Mesenchymal stem cell (in vitro differentiated cells and primary cell): ENCODE data around the gene DNAH11.

Source experiments
- DNase-seq: peaks from one replicate; pipeline ENCODE4 v3.0.0-alpha.2; 2013
- H2AFZ ChIP-seq: one replicate; pipeline ENCODE4 v1.6.1; 2013; ENCODE audit warnings: low read depth, mild to moderate bottlenecking, control low read depth, inconsistent platforms, low read length, moderate library complexity
- H2AK5ac ChIP-seq: 2 replicates; pipeline ENCODE4 v1.6.1; 2013; ENCODE audit warnings: low read length, moderate library complexity, mild to moderate bottlenecking, inconsistent platforms; ENCODE audit not compliant: severe bottlenecking
- H2BK120ac ChIP-seq: one replicate; pipeline ENCODE4 v1.6.1; 2013; ENCODE audit warnings: low read depth, mild to moderate bottlenecking, inconsistent platforms, low read length, moderate library complexity
- H2BK12ac ChIP-seq, 2 experiments: one replicate each; pipeline ENCODE4 v1.6.1; 2013; ENCODE audit warnings: inconsistent platforms in 2 of 2, low read length in 2 of 2, mild to moderate bottlenecking in 2 of 2, moderate library complexity in 2 of 2, control low read depth in 1 of 2
- H2BK15ac ChIP-seq: one replicate; pipeline ENCODE4 v1.6.1; 2013; ENCODE audit warnings: mild to moderate bottlenecking, low read depth, inconsistent platforms; ENCODE audit not compliant: poor library complexity, severe bottlenecking
- H2BK5ac ChIP-seq: 2 replicates; pipeline ENCODE4 v1.6.1; 2013; ENCODE audit warnings: low read depth, mild to moderate bottlenecking, low read length, control low read depth, inconsistent platforms; ENCODE audit not compliant: poor library complexity, severe bottlenecking
- H3K14ac ChIP-seq, 2 experiments: one replicate each; pipeline ENCODE4 v1.6.1; 2013; ENCODE audit warnings: inconsistent platforms in 2 of 2, low read length in 2 of 2, control low read depth in 1 of 2, mild to moderate bottlenecking in 1 of 2, moderate library complexity in 1 of 2
- H3K18ac ChIP-seq, 2 experiments: one replicate each; pipeline ENCODE4 v1.6.1; 2013; ENCODE audit warnings: inconsistent platforms in 2 of 2, low read length in 2 of 2, control low read depth in 1 of 2, low read depth in 1 of 2, mild to moderate bottlenecking in 1 of 2
- H3K23ac ChIP-seq, 2 experiments: one replicate each; pipeline ENCODE4 v1.6.1; 2013; ENCODE audit warnings: inconsistent platforms in 2 of 2, low read length in 2 of 2, mild to moderate bottlenecking in 2 of 2, moderate library complexity in 2 of 2, control low read depth in 1 of 2
- H3K27ac ChIP-seq: 2 replicates; pipeline ENCODE4 v1.5.1; 2013; ENCODE audit warnings: mild to moderate bottlenecking, moderate library complexity, low read length, control low read depth, inconsistent platforms; ENCODE audit not compliant: poor library complexity, severe bottlenecking
- H3K27me3 ChIP-seq, 2 experiments: 2 replicates each; pipeline versions ENCODE4 v1.6.1 to v1.7.0; 2013; ENCODE audit warnings: low read length in 2 of 2, mild to moderate bottlenecking in 2 of 2, moderate library complexity in 2 of 2, control low read depth in 1 of 2, inconsistent platforms in 1 of 2; ENCODE audit not compliant: control insufficient read depth in 1 of 2, insufficient read depth in 1 of 2
- H3K36me3 ChIP-seq, 2 experiments: 2 replicates each; pipeline versions ENCODE4 v1.6.1 to v1.7.0; 2013; ENCODE audit warnings: low read length in 2 of 2, control low read depth in 1 of 2, inconsistent platforms in 1 of 2, low read depth in 1 of 2, mild to moderate bottlenecking in 1 of 2; ENCODE audit not compliant: insufficient read depth in 2 of 2, control insufficient read depth in 1 of 2
- H3K4ac ChIP-seq, 2 experiments: one replicate each; pipeline ENCODE4 v1.6.1; 2013; ENCODE audit warnings: inconsistent platforms in 2 of 2, low read length in 2 of 2, mild to moderate bottlenecking in 2 of 2, moderate library complexity in 2 of 2, control low read depth in 1 of 2, low read depth in 1 of 2
- H3K4me1 ChIP-seq: 2 replicates; pipeline ENCODE4 v1.6.1; 2013; ENCODE audit warnings: low read depth, low read length, control low read depth; ENCODE audit not compliant: control insufficient read depth, insufficient read depth
- H3K4me2 ChIP-seq: 2 replicates; pipeline ENCODE4 v1.6.1; 2013; ENCODE audit warnings: low read length, mild to moderate bottlenecking, inconsistent platforms; ENCODE audit not compliant: poor library complexity, severe bottlenecking
- H3K4me3 ChIP-seq, 2 experiments: 2 replicates each; pipeline versions ENCODE4 v1.5.1 to v1.7.0; 2013; ENCODE audit warnings: low read length in 2 of 2, mild to moderate bottlenecking in 2 of 2, control low read depth in 1 of 2, low read depth in 1 of 2; ENCODE audit not compliant: insufficient read depth in 1 of 2
- H3K79me1 ChIP-seq: replicated peaks from 2 replicates; pipeline ENCODE4 v1.6.1; 2013; ENCODE audit warnings: mild to moderate bottlenecking, control low read depth, low read length, inconsistent platforms; ENCODE audit not compliant: poor library complexity, severe bottlenecking
- H3K9ac ChIP-seq: 2 replicates; pipeline ENCODE4 v1.7.0; 2013; ENCODE audit warnings: mild to moderate bottlenecking, low read length, moderate library complexity
- H3K9me3 ChIP-seq: 2 replicates; pipeline ENCODE4 v1.7.0; 2013; ENCODE audit warnings: mild to moderate bottlenecking, low read length; ENCODE audit not compliant: control insufficient read depth
- H4K8ac ChIP-seq: one replicate; pipeline ENCODE4 v1.6.1; 2013; ENCODE audit warnings: inconsistent platforms, mild to moderate bottlenecking, low read length, moderate library complexity
- H4K91ac ChIP-seq: one replicate; pipeline ENCODE4 v1.6.1; 2013; ENCODE audit warnings: mild to moderate bottlenecking, low read length, inconsistent platforms
- WGBS: methylation state at CpG from one replicate; pipeline ENCODE4 v1.1.7; 2013; ENCODE audit warnings: mixed read lengths; 5-methylcytosine and 5-hydroxymethylcytosine counted together

The DNAH11 gene

GRCh38 chr7:21566094-21566493 lies 23.3 kb downstream of the DNAH11 start:
- Histone ChIP-seq H3K36me3 (no peaks in the 10 kb centered on the region), H2BK120ac (no peak overlapping the region), H4K8ac (no peak overlapping the region), H2AFZ (no peak overlapping the region), H3K9me3 (no peaks in the 10 kb centered on the region), H3K23ac (no peak overlapping the region), H3K4me3 (no peak overlapping the region), H3K27ac (no peak overlapping the region), H2AK5ac (no peak overlapping the region), H2BK15ac (no peak overlapping the region), H3K27me3 (no peaks in the 10 kb centered on the region), H3K79me1 (no peaks in the 10 kb centered on the region), H3K14ac (no peak overlapping the region), H2BK12ac (no peak overlapping the region), H3K9ac (no peak overlapping the region), H3K4me1 (no peaks in the 10 kb centered on the region), H4K91ac (no peak overlapping the region), H3K4ac (no peak overlapping the region), H2BK5ac (no peak overlapping the region), H3K4me2 (no peak overlapping the region), H3K18ac (no peak overlapping the region)
- no peak for DNase-seq
- WGBS, result 97% methylated on average over 4 of the region's 4 CpGs

- no peaks in the 10 kb centered on the region for H3K36me3 ChIP-seq
- no CpG with 5 or more reads among the region's 2 CpGs for WGBS
- no peak overlapping the region for H2BK120ac ChIP-seq
- no peak for DNase-seq
- no peak overlapping the region for H2BK15ac ChIP-seq
- H4K91ac ChIP-seq, result no peak overlapping the region
- H3K4me1 ChIP-seq, result no peaks in the 10 kb centered on the region
- H3K4me2 ChIP-seq, result no peak overlapping the region
- no peak overlapping the region for H2AK5ac ChIP-seq
- no peaks in the 10 kb centered on the region for H3K9me3 ChIP-seq
- H3K27ac ChIP-seq, result no peak overlapping the region
- H2BK12ac ChIP-seq, result no peak overlapping the region
- H3K18ac ChIP-seq, result no peak overlapping the region
- H3K9ac ChIP-seq, result no peak overlapping the region
- H3K23ac ChIP-seq, result no peak overlapping the region
- H2AFZ ChIP-seq, result no peak overlapping the region
- H3K79me1 ChIP-seq, result no peaks in the 10 kb centered on the region
- H3K14ac ChIP-seq, result no peak overlapping the region
- H3K27me3 ChIP-seq, result no peaks in the 10 kb centered on the region
- H3K4ac ChIP-seq, result no peak overlapping the region
- H4K8ac ChIP-seq, result no peak overlapping the region
- H2BK5ac ChIP-seq, result no peak overlapping the region
- no peak overlapping the region for H3K4me3 ChIP-seq
Measured at GRCh38 chr7:21568762-21569161, 25.9 kb downstream of the DNAH11 start.

GRCh38 chr7:21572331-21573313 lies 29.8 kb downstream of the DNAH11 start:
- no peak overlapping the region for H3K4me3 ChIP-seq
- WGBS, result 85% methylated on average over 6 of the region's 7 CpGs
- H2AFZ ChIP-seq, result no peak overlapping the region
- no peak overlapping the region for H2BK5ac ChIP-seq
- H3K4ac ChIP-seq, result no peak overlapping the region
- H3K27me3 ChIP-seq, result no peaks in the 10 kb centered on the region
- no peak overlapping the region for H3K27ac ChIP-seq
- H3K4me1 ChIP-seq, result no peaks in the 10 kb centered on the region
- no peak overlapping the region for H4K91ac ChIP-seq
- H2AK5ac ChIP-seq, result no peak overlapping the region
- H3K23ac ChIP-seq, result no peak overlapping the region
- H3K9me3 ChIP-seq, result no peaks in the 10 kb centered on the region
- no peak overlapping the region for H2BK15ac ChIP-seq
- no peak for DNase-seq
- no peak overlapping the region for H2BK120ac ChIP-seq
- no peak overlapping the region for H3K4me2 ChIP-seq
- no peak overlapping the region for H4K8ac ChIP-seq
- H3K18ac ChIP-seq, result no peak overlapping the region
- H3K9ac ChIP-seq, result no peak overlapping the region
- no peak overlapping the region for H2BK12ac ChIP-seq
- no peak overlapping the region for H3K14ac ChIP-seq
- no peaks in the 10 kb centered on the region for H3K79me1 ChIP-seq
- no peaks in the 10 kb centered on the region for H3K36me3 ChIP-seq

- Histone ChIP-seq H2BK120ac (no peak overlapping the region), H3K27ac (no peak overlapping the region), H3K4me3 (no peak overlapping the region), H2BK12ac (peak overlapping the region in 1 of 2 experiments; percentile 73), H3K36me3 (no peaks in the 10 kb centered on the region), H3K9ac (peak overlapping the region; percentile 65), H2AFZ (no peak overlapping the region), H3K18ac (no peak overlapping the region), H3K23ac (no peak overlapping the region), H3K4me1 (no peaks in the 10 kb centered on the region), H3K27me3 (no peaks in the 10 kb centered on the region), H4K91ac (no peak overlapping the region), H2AK5ac (no peak overlapping the region), H2BK15ac (no peak overlapping the region), H3K4ac (peak overlapping the region in 1 of 2 experiments; percentile 69), H3K14ac (no peak overlapping the region), H3K79me1 (no peaks in the 10 kb centered on the region), H3K9me3 (no peaks in the 10 kb centered on the region), H4K8ac (no peak overlapping the region), H3K4me2 (no peak overlapping the region), H2BK5ac (no peak overlapping the region)
- no peak for DNase-seq
- 73% methylated on average over 4 of the region's 4 CpGs for WGBS
Measured at GRCh38 chr7:21579341-21580072, 36.7 kb downstream of the DNAH11 start.
